ENCODE data around the gene MAGI3.

The MAGI3 gene

GRCh38 chr1:113372546-113372945 is 17.8 kb upstream of the MAGI3 start:
- in situ Hi-C loops (cut with MboI; ENCODE audit: low pct_unique_long_range_greater_than_20kb, low sequenced_read_pairs, unreplicated experiment), result no loop called here
- TF ChIP-seq, protein P1, sequence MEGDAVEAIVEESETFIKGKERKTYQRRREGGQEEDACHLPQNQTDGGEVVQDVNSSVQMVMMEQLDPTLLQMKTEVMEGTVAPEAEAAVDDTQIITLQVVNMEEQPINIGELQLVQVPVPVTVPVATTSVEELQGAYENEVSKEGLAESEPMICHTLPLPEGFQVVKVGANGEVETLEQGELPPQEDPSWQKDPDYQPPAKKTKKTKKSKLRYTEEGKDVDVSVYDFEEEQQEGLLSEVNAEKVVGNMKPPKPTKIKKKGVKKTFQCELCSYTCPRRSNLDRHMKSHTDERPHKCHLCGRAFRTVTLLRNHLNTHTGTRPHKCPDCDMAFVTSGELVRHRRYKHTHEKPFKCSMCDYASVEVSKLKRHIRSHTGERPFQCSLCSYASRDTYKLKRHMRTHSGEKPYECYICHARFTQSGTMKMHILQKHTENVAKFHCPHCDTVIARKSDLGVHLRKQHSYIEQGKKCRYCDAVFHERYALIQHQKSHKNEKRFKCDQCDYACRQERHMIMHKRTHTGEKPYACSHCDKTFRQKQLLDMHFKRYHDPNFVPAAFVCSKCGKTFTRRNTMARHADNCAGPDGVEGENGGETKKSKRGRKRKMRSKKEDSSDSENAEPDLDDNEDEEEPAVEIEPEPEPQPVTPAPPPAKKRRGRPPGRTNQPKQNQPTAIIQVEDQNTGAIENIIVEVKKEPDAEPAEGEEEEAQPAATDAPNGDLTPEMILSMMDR (IDR thresholded peaks at IDR 0.05; ENCODE audit: extremely low read depth, insufficient read depth, missing control alignments), result no peak
- no peak for DNase-seq (ENCODE audit: low spot score)

- DNase-seq (ENCODE audit: low spot score), result no peak
- in situ Hi-C loops (cut with MboI; ENCODE audit: low pct_unique_long_range_greater_than_20kb, low sequenced_read_pairs, unreplicated experiment), result no loop called here
- TF ChIP-seq, protein P1 (IDR thresholded peaks at IDR 0.05; ENCODE audit: extremely low read depth, insufficient read depth, missing control alignments), result no peak
These were observed 16.7 kb upstream of the MAGI3 start for GRCh38 chr1:113373644-113374043.

DNA sequence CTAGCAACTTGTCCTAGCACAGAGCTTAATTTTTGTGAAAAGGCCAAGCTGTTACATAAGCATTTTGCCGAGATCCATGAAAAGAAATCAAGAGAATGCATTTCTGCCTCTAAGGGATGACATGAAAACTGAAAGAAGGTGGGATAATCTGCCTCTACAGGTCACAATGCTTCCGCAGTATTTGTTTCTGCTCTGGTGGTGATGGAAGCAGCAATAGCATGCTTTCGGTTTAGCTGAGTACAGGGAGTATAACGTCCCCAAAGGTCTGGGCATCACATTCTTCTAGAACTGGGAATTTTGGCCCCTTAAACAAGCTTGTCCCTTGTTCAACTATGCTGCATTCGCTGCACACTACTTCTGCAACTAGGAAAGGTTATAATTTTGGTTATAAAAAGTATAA is 14.4 kb upstream of the MAGI3 start:
- no peak for DNase-seq (ENCODE audit: low spot score)
- in situ Hi-C loops (cut with MboI; ENCODE audit: low pct_unique_long_range_greater_than_20kb, low sequenced_read_pairs, unreplicated experiment), result no loop called here
- TF ChIP-seq, protein P1 (IDR thresholded peaks at IDR 0.05; ENCODE audit: extremely low read depth, insufficient read depth, missing control alignments), result no peak

GRCh38 chr1:113380075-113380474 is 10.2 kb upstream of the MAGI3 start:
- in situ Hi-C loops (cut with MboI; ENCODE audit: low pct_unique_long_range_greater_than_20kb, low sequenced_read_pairs, unreplicated experiment), result no loop called here

GRCh38 chr1:113388017-113388620 is 2.2 kb upstream of the MAGI3 start:
- in situ Hi-C loops (cut with MboI; ENCODE audit: low pct_unique_long_range_greater_than_20kb, low sequenced_read_pairs, unreplicated experiment), result no loop called here
- TF ChIP-seq, protein P1 (IDR thresholded peaks at IDR 0.05; ENCODE audit: extremely low read depth, insufficient read depth, missing control alignments), result no peak
- no peak for DNase-seq (ENCODE audit: low spot score)

More at GRCh38 chr1:113380075-113380474, 10.2 kb upstream of the MAGI3 start:
- DNase-seq (ENCODE audit: low spot score), result no peak
- TF ChIP-seq, protein P1 (IDR thresholded peaks at IDR 0.05; ENCODE audit: extremely low read depth, insufficient read depth, missing control alignments), result no peak

DNA sequence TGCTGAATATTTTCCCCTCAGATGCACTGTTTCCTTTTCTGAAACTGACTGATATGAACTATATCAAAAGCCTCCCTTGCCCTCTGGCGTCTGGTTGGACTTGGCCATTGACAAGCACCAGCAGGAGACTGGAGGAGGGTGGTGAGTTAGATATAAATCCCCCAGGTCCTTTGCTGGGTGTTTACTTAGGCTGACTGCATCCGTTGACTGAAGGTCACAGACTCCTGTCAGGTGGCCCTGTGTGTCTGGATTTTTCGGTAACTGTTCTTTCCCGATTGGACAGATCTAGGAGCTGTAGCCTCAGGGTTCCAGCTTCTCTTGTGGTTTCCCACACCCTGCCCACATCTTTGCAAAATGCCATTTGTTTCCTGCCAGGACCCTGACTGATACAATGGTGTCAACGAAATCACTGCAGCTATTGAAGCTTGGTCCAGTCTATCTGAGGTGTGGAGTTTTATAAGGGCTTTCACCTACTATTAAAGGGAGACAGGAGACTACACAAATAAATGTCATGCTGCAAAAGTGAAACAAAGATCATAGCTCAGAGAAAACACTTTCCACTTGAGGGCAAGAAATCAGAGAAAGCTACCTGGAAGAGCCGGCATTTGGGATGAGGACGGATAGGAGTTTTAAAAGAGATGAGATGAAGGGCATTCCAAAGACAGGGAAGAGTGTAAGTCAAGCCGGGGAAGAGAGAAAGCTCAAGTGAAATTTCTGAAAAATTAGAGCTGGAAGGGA is 1.5 kb upstream of the MAGI3 start:
- TF ChIP-seq, protein P1 (IDR thresholded peaks at IDR 0.05; ENCODE audit: extremely low read depth, insufficient read depth, missing control alignments), result no peak
- in situ Hi-C loops (cut with MboI; ENCODE audit: low pct_unique_long_range_greater_than_20kb, low sequenced_read_pairs, unreplicated experiment), result no loop called here
- DNase-seq (ENCODE audit: low spot score), result peak; percentile 16

Measured in GM13977 (cell line).